ENCODE measurements around the gene TCF25. TPM values are rescaled to one million over a fixed set of nuclear protein-coding genes. Genes with fewer than 3 reads are reported as not detected.

Gene TCF25
- total RNA-seq, 1 experiment from 2014 or later = 141 TPM

GRCh38 chr16:89842471-89843408 is 30.7 kb upstream of the TCF25 start:
- in situ Hi-C loops (cut with HindIII; ENCODE audit: low pct_unique_long_range_greater_than_20kb, low sequenced_read_pairs) = no loop called here
- DNase-seq (ENCODE audit: low read depth) = peak; percentile 84

- in situ Hi-C loops (cut with HindIII; ENCODE audit: low pct_unique_long_range_greater_than_20kb, low sequenced_read_pairs) = no loop called here
- peak; percentile 39 for DNase-seq (ENCODE audit: low read depth)
Measured at GRCh38 chr16:89843409-89844350, 29.7 kb upstream of the TCF25 start.

- in situ Hi-C loops (cut with HindIII; ENCODE audit: low pct_unique_long_range_greater_than_20kb, low sequenced_read_pairs) = no loop called here
- DNase-seq (ENCODE audit: low read depth) = no peak
Measured at GRCh38 chr16:89844739-89845339, 28.6 kb upstream of the TCF25 start.

GRCh38 chr16:89845417-89845816 is 28.0 kb upstream of the TCF25 start:
- no peak for DNase-seq (ENCODE audit: low read depth)
- in situ Hi-C loops (cut with HindIII; ENCODE audit: low pct_unique_long_range_greater_than_20kb, low sequenced_read_pairs) = no loop called here

- no peak for DNase-seq (ENCODE audit: low read depth)
- in situ Hi-C loops (cut with HindIII; ENCODE audit: low pct_unique_long_range_greater_than_20kb, low sequenced_read_pairs) = no loop called here
Measured at GRCh38 chr16:89847051-89847939, 26.1 kb upstream of the TCF25 start.

- in situ Hi-C loops (cut with HindIII; ENCODE audit: low pct_unique_long_range_greater_than_20kb, low sequenced_read_pairs) = no loop called here
Measured at GRCh38 chr16:89847940-89848297, 25.5 kb upstream of the TCF25 start.

GRCh38 chr16:89848974-89849373 is 24.4 kb upstream of the TCF25 start:
- in situ Hi-C loops (cut with HindIII; ENCODE audit: low pct_unique_long_range_greater_than_20kb, low sequenced_read_pairs) = no loop called here
- no peak for DNase-seq (ENCODE audit: low read depth)

More at GRCh38 chr16:89847940-89848297, 25.5 kb upstream of the TCF25 start:
- no peak for DNase-seq (ENCODE audit: low read depth)

GRCh38 chr16:89853306-89853993 is 19.9 kb upstream of the TCF25 start:
- in situ Hi-C loops (cut with HindIII; ENCODE audit: low pct_unique_long_range_greater_than_20kb, low sequenced_read_pairs) = no loop called here
- DNase-seq (ENCODE audit: low read depth) = no peak

- DNase-seq (ENCODE audit: low read depth) = no peak
- in situ Hi-C loops (cut with HindIII; ENCODE audit: low pct_unique_long_range_greater_than_20kb, low sequenced_read_pairs) = no loop called here
Measured at GRCh38 chr16:89855301-89855945, 18.0 kb upstream of the TCF25 start.

- in situ Hi-C loops (cut with HindIII; ENCODE audit: low pct_unique_long_range_greater_than_20kb, low sequenced_read_pairs) = no loop called here
- no peak for DNase-seq (ENCODE audit: low read depth)
Measured at GRCh38 chr16:89855986-89856385, 17.4 kb upstream of the TCF25 start.

- DNase-seq (ENCODE audit: low read depth) = no peak
- in situ Hi-C loops (cut with HindIII; ENCODE audit: low pct_unique_long_range_greater_than_20kb, low sequenced_read_pairs) = no loop called here
Measured at GRCh38 chr16:89858973-89859614, 14.3 kb upstream of the TCF25 start.

- no peak for DNase-seq (ENCODE audit: low read depth)
Measured at GRCh38 chr16:89859615-89860007, 13.8 kb upstream of the TCF25 start.

GRCh38 chr16:89860747-89861304 is 12.6 kb upstream of the TCF25 start:
- in situ Hi-C loops (cut with HindIII; ENCODE audit: low pct_unique_long_range_greater_than_20kb, low sequenced_read_pairs) = no loop called here

More at GRCh38 chr16:89859615-89860007, 13.8 kb upstream of the TCF25 start:
- in situ Hi-C loops (cut with HindIII; ENCODE audit: low pct_unique_long_range_greater_than_20kb, low sequenced_read_pairs) = no loop called here

GRCh38 chr16:89861648-89862047 is 11.7 kb upstream of the TCF25 start:
- no peak for DNase-seq (ENCODE audit: low read depth)
- in situ Hi-C loops (cut with HindIII; ENCODE audit: low pct_unique_long_range_greater_than_20kb, low sequenced_read_pairs) = no loop called here

More at GRCh38 chr16:89860747-89861304, 12.6 kb upstream of the TCF25 start:
- DNase-seq (ENCODE audit: low read depth) = peak; percentile 38

- DNase-seq (ENCODE audit: low read depth) = no peak
- in situ Hi-C loops (cut with HindIII; ENCODE audit: low pct_unique_long_range_greater_than_20kb, low sequenced_read_pairs) = no loop called here
Measured at GRCh38 chr16:89862732-89863131, 10.7 kb upstream of the TCF25 start.

Data from Caki2 (cell line).